GM12878 (cell line): ENCODE measurements around the gene SPC24. TPM values are rescaled to one million over a fixed set of nuclear protein-coding genes. Genes with fewer than 3 reads are reported as not detected.

ENCODE experiments used
- ATAC-seq: fragments of 200-7000 bp; cut with Tn5 transposase; 3 replicates; pipeline ENCODE4 v1.9.1; 2020; ENCODE audit warnings: mild to moderate bottlenecking, moderate library complexity
- BruUV-seq: library from RNA; stranded (reverse); fragments of 400-500 nt; replicated peaks from 2 replicates; lab custom pipeline; 2021; lab: Mats Ljungman, UMichigan
- CTCF ChIA-PET: fragments of 300-600 bp; sonication (Branson Sonifier 250); formaldehyde crosslinking; extraction: SDS; loops from one replicate; lab custom pipeline; 2021; ENCODE audit warnings: inconsistent platforms; lab: Yijun Ruan, JAX
- POLR2A ChIA-PET: fragments of 350-600 bp; formaldehyde crosslinking; extraction: SDS; loops from one replicate; lab custom pipeline; 2021; ENCODE audit warnings: inconsistent platforms; lab: Charles Lee
- RAD21 ChIA-PET: fragments of 300-600 bp; sonication (Branson Sonifier 250); formaldehyde crosslinking; loops from one replicate; lab custom pipeline; 2023; ENCODE audit warnings: antibody characterized with exemption; ENCODE audit not compliant: unreplicated experiment; lab: Charles Lee
- SMC1A ChIA-PET: fragments of 300-600 bp; sonication (Branson Sonifier 250); formaldehyde crosslinking; loops from one replicate; lab custom pipeline; 2023; ENCODE audit not compliant: unreplicated experiment, uncharacterized antibody; lab: Charles Lee
- DNase-seq: peaks from one replicate; pipeline ENCODE4 v3.0.0-alpha.2; 2011; ENCODE audit warnings: low read depth, low spot score
- FAIRE-seq: peaks from 3 replicates; lab custom pipeline; 2011; peaks lifted over from hg19 to GRCh38; lab: Jason Lieb, UNC
- H2AFZ ChIP-seq: 2 replicates; pipeline ENCODE4 v1.6.0; 2011; ENCODE audit warnings: low read depth, low read length, control low read depth; ENCODE audit not compliant: control insufficient read depth
- H3K27ac ChIP-seq: 2 replicates; pipeline ENCODE4 v1.5.1; 2011; ENCODE audit warnings: control low read depth; ENCODE audit not compliant: control insufficient read depth, insufficient read depth
- H3K27me3 ChIP-seq, 2 experiments: replicated peaks in 1 of 2; 2 replicates each; pipeline versions ENCODE4 v1.6.0 to v1.6.1; 2011; ENCODE audit warnings: low read length in 1 of 2; ENCODE audit not compliant: control insufficient read depth in 2 of 2, insufficient read depth in 2 of 2
- H3K36me3 ChIP-seq, 2 experiments: 2 replicates each; pipeline ENCODE4 v1.5.1; 2011; ENCODE audit warnings: low read length in 1 of 2; ENCODE audit not compliant: control insufficient read depth in 2 of 2, insufficient read depth in 2 of 2
- H3K4me1 ChIP-seq: 2 replicates; pipeline ENCODE4 v1.6.1; 2011; ENCODE audit warnings: mild to moderate bottlenecking, low read length, moderate library complexity, mixed read lengths; ENCODE audit not compliant: control insufficient read depth, insufficient read depth
- H3K4me2 ChIP-seq: 2 replicates; pipeline ENCODE4 v1.6.0; 2011; ENCODE audit warnings: control low read depth; ENCODE audit not compliant: control insufficient read depth, insufficient read depth
- H3K4me3 ChIP-seq: fragments of 200-600 bp; sonication (generic); 2 replicates; pipeline ENCODE4 v1.5.1; 2016
- H3K79me2 ChIP-seq: 2 replicates; pipeline ENCODE4 v1.6.0; 2011; ENCODE audit warnings: low read length; ENCODE audit not compliant: control insufficient read depth, insufficient read depth
- H3K9ac ChIP-seq: 2 replicates; pipeline ENCODE4 v1.8.0; 2011; ENCODE audit warnings: low read length, control low read depth, mixed read lengths; ENCODE audit not compliant: control insufficient read depth, insufficient read depth
- H3K9me3 ChIP-seq: replicated peaks from 3 replicates; pipeline ENCODE4 v1.5.1; 2011; ENCODE audit warnings: mild to moderate bottlenecking, low read length; ENCODE audit not compliant: control insufficient read depth, insufficient read depth
- H4K20me1 ChIP-seq: 2 replicates; pipeline ENCODE4 v1.6.0; 2011; ENCODE audit not compliant: control insufficient read depth, insufficient read depth
- EZH2 ChIP-seq: IDR thresholded peaks from 2 replicates; pipeline ENCODE4 v1.6.1; 2012; ENCODE audit warnings: low read depth, mild to moderate bottlenecking, control low read depth, inconsistent platforms, low read length, borderline replicate concordance; ENCODE audit not compliant: control insufficient read depth
- IKZF1 ChIP-seq: fragments of 450-650 bp; conservative IDR thresholded peaks from 2 replicates; pipeline ENCODE4 v1.6.1; 2017; ENCODE audit warnings: antibody characterized with exemption, mild to moderate bottlenecking
- MEF2A ChIP-seq: IDR thresholded peaks from 2 replicates; pipeline ENCODE4 v1.6.1; 2011; ENCODE audit warnings: low read depth, mild to moderate bottlenecking, low read length, moderate library complexity; ENCODE audit not compliant: insufficient read depth
- NR2C2 ChIP-seq: IDR thresholded peaks from 2 replicates; pipeline ENCODE4 v1.6.1; 2011; ENCODE audit warnings: borderline replicate concordance, low read depth; ENCODE audit not compliant: control insufficient read depth, insufficient read length
- PBX3 ChIP-seq: IDR thresholded peaks from 2 replicates; pipeline ENCODE4 v1.6.1; 2011; ENCODE audit warnings: mild to moderate bottlenecking, low read depth, low read length, moderate library complexity; ENCODE audit not compliant: insufficient replicate concordance
- RCOR1 ChIP-seq: conservative IDR thresholded peaks from 2 replicates; pipeline ENCODE4 v1.6.1; 2012; ENCODE audit warnings: low read depth, low read length, improper control_type of control experiment
- WGBS: methylation state at CpG from one replicate; pipeline ENCODE4 v1.1.6; 2016; ENCODE audit warnings: low lambda C conversion rate; ENCODE audit not compliant: insufficient replicate concordance, insufficient coverage; ENCODE audit errors: missing lambda C conversion rate; 5-methylcytosine and 5-hydroxymethylcytosine counted together
- in situ Hi-C: fragments of 300-500 bp; cut with MboI; formaldehyde crosslinking; loops from 9 replicates; pipeline ENCODE4 v1.14.3; 2018; ENCODE audit warnings: mixed read lengths
- intact Hi-C: fragments of 100-400 bp; cut with micrococcal nuclease; formaldehyde crosslinking; loops from one replicate; pipeline ENCODE4 v1.14.2; 2022; ENCODE audit not compliant: unreplicated experiment
- polyA plus RNA-seq, 11 experiments: library from polyadenylated mRNA; depleted of rRNA in 4 of 11; unstranded in 6 of 11; stranded (reverse) in 5 of 11; fragments of >200 nt; fragmentation: Nextera tagmentation in 4 of 11; fragmentation: Illumina TruSeq in 1 of 11; extraction: Ambion mirVana in 4 of 11; extraction: Trizol in 1 of 11; gene quantifications; 1 replicate in 1 of 11; 2 replicates in 10 of 11; pipeline versions ENCODE4 v1.2.1 to v1.2.3, GENCODE V29; 2011 to 2016; ENCODE audit warnings: inconsistent platforms in 2 of 11, missing spikeins in 2 of 11, low read depth in 1 of 11
- total RNA-seq, 4 experiments: library from RNA; depleted of rRNA in 3 of 4; stranded (reverse); fragments of >200 nt in 3 of 4; fragmentation: Illumina TruSeq in 1 of 4; extraction: Trizol in 1 of 4; gene quantifications; 2 replicates each; pipeline versions ENCODE4 v1.2.1 to v1.2.3, GENCODE V29; 2013 to 2021

SPC24 gene
- total and polyA plus RNA-seq, 10 of the 15 experiments (the other 5 are each of a cell fraction or from before 2014, with no cell fraction given) = 9.4 to 72.6 (median 40.7) TPM

- intact Hi-C loops (no loop called here), in situ Hi-C loops (no loop called here)
- Histone ChIP-seq H3K27ac (no peak overlapping the region), H3K27me3 (no peaks in the 10 kb centered on the region), H3K4me1 (peaks cover 20% of the 10 kb centered on the region), H3K9ac (no peak overlapping the region), H4K20me1 (no peaks in the 10 kb centered on the region), H2AFZ (no peak overlapping the region), H3K79me2 (no peaks in the 10 kb centered on the region), H3K4me3 (no peak overlapping the region), H3K4me2 (no peak overlapping the region), H3K9me3 (no peaks in the 10 kb centered on the region), H3K36me3 (peaks cover 0 to 4% of the 10 kb centered on the region in 2 experiments; a peak in 2 of 4 replicates)
- DNase-seq (no peak), FAIRE-seq (no peak), ATAC-seq (no peak)
- SMC1A ChIA-PET = no interaction called here
- TF ChIP-seq NR2C2 = no peak
- TF ChIP-seq RCOR1 = no peak
- TF ChIP-seq IKZF1 = no peak
- no peak for TF ChIP-seq MEF2A
- no peak for TF ChIP-seq PBX3
- no peak for TF ChIP-seq EZH2
- CTCF ChIA-PET = no interaction called here
- BruUV-seq = no TSS peak
- WGBS = 69% methylated on average over 9 of the region's 9 CpGs
- POLR2A ChIA-PET = interaction anchor here (1.3 to 1.4 kb wide), 2 partner anchors 13 to 21 kb away, joined by 4 to 5 read pairs; partner anchors contain the start of gene SPC24
- RAD21 ChIA-PET = no interaction called here
These were observed 22.0 kb upstream of the SPC24 start for GRCh38 chr19:11177592-11177991.
